ENCODE measurements around the gene WNK2.

Gene WNK2

DNA sequence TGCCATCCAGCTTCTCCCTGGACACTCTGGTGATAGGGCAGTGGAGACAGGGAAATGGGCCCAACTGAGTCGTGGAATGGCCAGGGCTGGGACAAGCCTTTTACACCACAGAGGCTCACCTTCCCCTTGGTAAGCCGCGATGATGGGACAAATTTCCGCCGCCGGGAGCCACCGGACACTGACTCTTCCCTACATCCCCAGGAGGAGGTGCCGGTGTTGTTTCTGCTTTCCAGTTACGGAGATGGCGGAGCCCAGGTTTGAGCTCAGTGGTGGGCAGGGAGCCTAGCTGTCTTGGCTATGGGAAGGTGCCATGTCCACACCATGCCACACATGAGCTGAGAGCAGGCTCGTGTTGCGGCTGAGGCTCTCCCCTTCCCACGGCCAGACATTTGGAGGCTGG lies 19.9 kb upstream of the WNK2 start:
- no peak for FAIRE-seq

DNA sequence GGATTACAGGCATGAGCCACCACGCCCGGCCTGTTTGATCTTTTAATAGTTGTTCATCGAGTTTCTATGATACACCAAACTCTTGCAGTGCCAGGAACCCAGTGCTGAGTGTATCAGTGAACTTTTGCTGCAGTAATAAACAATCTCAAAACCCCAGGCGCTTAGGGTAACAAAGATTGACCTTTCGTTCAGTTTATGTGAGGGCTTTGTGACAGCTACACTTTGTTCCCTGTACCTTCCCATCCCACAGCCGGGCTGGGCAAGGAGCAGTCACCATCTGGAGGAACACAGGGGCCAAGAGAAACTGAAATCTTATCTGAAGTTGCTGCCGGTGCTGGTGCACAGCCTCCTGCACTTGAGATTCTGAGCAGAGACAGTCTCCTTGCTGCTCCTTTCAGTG lies 17.2 kb upstream of the WNK2 start:
- no peak for FAIRE-seq

DNA sequence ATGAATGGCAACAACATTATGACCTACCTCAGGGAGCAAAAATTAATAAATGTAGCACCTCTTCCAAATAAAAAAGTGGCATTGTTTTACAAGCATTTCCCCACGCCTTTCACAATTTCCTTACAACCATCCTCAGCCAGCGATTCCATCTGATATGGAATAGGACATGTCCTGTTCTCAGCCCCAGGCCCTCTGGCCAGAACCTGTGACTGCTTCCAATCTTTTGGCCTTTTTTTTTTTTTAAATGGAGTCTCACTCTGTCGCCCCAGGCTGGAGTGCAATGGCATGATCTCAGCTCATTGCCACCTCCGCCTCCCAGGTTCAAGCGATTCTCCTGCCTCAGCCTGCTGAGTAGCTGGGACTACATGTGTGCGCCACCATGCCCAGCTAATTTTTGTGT lies 16.8 kb upstream of the WNK2 start:
- no peak for FAIRE-seq

DNA sequence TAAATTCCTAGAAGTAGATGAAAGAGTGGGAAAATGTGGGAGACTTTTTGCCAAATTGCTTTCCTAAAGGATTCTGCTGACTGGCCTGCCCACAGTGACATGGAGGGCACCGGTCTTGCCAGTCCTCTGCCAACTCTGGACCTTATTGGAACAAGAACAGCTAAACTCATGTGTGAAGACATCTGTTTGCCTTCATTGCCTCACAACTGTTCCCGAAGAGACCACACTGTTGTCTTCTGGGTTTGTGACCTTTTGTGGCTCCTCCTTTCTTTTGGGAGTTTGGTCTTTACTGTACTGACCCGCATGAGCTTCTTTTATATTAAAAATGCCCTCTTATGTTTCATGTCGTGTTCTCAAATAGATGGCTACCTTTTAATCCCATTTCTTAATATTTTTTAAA lies 16.1 kb upstream of the WNK2 start:
- no peak for FAIRE-seq

DNA sequence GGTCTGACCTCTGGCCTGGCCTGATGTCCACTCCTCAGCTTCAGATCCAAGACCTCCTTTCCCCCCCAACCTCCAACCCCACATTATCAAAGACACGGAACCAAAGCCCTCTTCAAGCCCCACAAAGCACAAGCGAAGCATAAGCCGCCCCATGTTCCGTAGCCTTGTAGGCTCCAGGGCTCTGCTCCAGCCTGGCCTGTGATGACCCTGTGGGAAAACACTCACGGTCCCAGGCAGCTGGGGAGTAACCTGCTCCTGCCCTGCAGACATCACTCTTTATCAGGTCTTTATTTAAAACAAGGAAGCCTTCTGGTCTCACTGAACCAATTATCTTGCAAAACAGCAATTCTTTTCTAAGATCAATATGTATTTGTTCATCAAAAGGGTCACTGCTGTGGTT lies 15.4 kb upstream of the WNK2 start:
- no peak for FAIRE-seq

DNA sequence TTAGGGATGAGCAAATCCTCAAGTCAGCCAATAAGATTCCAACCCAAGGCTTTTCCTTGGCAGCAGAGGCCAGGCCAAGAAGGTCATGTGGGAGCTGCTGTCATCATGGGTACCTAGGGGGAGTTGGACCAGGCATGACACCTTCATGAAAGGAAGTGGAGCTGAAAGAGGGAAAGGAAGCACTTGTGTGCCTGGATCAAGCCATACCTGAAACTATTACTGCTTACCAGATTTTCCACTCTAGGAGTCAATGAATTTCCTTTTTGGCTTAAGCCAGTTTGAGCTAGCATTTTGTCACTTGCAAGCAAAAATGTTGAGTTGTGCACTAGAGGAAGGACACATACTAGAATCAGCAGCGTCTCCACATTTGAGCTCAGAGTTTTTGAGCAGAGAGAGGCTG lies 14.5 kb upstream of the WNK2 start:
- FAIRE-seq = no peak

DNA sequence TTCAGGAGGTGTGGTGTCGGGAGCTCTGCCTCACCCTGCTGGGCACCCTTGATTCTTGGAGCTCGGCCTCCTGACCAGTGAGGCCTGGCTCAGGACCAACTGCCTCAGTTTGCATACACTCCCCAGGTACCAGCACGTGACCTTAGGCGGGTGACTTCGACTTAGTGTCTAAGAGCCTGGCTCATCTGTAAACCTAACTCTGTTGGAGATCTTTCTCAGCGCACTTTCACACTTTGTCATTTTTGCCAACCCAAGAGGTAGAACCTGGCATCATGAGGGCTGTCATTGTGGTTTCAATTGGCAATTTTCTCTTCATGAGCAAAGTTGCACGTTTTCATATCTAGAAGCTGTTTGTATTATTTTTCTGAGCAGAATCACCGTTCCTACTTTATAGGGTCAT lies 13.4 kb upstream of the WNK2 start:
- FAIRE-seq = no peak

DNA sequence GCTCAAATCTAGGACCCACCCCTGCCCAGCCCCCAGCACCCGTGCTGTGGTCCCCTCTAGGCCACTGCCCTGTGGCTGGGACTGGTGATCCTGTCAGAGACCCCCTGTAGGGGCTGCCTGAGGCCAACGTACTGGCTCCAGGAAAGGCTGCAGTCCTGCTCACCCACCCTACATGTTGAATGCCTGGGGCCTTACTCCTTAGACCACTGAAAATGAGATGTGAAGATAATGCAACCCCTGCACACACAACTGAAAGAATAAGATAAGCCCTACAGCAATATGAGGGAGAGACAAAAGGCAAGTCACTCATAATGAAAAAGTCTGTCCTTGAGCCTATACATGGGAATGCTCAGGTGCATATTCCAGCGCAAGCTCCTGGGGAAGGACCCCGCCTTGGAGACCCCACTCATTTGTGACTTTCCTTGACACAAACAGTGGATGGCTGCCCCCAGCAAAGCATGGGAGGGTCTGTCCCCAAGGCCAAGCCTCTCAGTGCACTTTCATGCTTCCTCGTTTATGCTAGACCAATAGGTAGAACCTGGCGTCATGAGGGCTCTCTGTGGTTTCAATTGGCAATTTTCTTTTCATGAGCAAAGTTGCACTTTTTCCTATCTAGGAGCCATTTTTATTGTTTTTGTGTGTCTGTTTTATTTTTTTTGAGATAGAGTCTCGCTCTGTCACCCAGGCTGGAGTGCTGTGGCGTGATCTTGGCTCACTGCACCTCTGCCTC lies 12.5 kb upstream of the WNK2 start:
- FAIRE-seq = no peak

DNA sequence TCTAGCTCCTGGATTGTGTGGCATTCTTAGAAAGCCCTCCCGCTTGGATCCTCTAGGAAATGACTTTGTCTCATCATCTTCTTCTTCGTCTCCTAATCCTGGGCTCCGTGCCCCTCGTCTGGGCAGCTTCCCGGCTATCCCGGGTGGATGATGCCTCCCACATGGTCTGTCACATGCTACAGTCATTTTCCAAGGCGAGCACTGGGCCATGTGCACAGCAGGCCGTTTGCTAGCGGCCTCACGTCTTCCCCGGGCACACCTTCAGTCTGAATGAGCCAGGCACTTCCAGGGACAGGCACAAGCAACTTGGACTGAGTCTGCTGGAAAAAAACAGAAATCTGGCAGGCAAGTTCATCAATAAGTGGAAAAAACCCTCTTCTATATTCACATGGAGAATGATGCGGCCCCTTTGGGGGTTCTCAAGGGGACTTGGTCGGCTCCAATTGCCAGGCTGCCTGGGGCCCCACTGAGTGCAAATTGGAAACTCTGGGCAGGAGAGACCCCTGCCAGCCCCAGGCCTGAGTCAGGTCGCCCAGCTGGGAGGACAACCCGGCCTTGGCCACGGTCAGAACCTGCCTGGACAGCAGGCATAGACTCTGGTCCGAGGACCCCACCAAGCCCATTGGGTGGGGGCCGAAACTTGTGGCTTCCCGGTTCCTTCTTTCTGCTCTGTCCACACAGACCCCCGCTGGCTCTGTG lies 11.1 kb upstream of the WNK2 start:
- FAIRE-seq = no peak

DNA sequence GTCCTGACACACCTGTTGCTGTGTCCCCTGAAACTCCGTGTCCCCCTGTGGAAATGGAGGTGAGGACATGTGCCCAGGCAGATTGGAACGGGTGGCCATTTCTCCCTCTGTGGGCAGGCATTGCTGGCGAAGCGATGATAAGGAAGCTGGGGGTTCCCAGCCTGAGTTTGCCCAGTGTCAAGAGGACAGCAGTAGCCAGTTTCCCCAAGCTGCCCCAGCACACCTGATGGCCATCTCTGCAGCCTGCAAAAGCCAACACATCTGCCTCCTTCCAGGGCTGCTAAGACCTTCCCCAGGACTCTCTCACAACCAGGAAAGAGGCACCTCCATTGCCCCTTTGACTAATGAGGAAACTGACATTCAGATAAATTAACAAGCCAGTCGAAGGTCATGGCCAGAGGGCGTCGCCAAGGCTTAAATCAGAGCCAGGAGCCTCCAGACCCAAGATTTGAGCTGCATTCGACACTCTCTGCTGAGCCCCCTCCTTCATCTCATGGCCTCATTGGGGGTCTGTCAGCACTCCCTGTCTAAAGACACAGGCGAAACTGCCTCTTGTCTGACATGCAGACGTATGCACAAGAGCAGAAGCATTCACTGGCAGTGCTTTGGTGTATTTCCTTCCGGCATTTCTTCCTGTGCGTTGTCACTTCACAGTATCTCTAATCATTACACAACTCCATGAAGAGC lies 10.4 kb upstream of the WNK2 start:
- no peak for FAIRE-seq

DNA sequence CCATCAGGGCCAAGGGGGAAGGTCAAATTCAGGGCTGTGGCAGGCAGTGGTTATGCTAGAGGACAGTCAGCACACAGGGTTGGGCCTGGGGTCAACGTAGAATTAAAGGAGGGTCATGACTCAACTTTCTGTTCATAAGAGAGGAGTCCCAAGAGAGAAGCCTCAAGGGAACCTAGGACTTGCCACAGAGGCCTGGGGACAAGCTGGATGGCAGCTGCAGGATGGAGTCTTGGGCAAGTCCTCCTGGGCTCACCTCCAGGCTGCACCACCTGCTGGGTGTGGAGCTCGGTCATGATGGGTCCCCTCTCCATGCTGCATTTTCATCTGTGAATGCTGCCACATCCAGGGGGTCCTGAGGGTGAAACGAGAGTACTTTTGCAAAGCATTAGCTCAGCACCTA lies 9.0 kb upstream of the WNK2 start:
- FAIRE-seq = no peak

DNA sequence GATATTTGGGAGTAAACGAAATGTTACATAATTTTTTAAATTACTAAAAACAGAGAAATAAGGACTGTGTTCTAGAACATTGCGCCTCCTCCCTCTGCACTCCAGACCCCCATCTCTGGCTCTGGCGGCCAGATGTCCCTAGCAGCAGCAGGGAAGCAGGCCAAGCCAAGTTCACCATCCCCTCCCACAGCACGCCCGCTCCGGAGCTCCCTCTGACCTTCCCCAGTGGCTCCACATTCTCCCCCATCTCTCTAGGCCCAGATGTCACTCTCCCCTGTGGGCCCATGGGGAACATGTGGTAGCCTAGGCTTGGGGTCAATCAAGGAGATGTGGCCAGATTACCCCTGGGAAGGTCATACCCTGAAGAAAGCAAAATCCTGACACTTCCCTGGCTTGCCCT lies 6.3 kb upstream of the WNK2 start:
- no peak for FAIRE-seq

DNA sequence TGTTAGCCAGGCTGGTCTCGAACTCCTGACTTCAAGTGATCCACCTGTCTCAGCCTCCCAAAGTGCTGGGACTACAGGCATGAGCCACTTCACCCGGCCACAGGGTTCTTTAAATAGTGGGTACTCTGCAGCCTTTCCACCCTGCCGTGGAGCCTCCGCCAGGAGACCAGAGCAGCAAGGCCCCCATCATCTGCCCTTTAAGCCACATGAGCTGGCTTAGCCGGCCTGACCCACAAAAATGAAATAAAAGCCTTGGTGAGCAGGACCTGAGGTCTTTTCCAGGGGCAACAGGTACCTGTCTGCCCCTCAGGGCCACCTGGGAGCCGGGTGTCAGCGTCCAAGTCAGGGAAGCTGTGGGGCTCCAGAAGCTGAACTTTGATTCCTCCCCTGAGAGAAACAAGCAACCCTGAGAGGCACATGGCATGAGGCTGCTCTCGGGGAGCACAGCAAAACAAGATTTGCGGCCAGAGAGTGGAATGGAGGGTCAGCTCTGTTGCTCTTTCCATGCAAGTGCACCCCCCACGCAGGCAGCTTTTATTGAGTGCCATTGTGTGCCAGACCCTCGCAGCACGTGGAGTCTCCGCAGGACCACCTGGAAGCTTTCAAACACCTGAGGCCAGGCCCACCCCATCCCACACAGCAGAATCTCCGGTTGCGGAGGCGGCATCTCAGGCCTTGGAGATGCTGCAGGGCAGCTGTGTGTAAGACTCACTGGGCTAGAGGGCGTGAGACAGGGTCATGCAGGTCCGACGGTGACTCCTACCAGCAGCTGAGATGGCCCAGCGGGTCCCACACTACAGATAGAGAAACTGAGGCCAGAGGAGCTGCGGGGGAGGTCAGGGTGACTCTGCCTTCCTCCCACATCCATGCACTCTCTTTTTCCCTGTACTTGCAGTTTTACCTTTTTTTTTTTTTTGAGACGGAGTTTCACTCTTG lies 4.8 kb upstream of the WNK2 start:
- FAIRE-seq = no peak

DNA sequence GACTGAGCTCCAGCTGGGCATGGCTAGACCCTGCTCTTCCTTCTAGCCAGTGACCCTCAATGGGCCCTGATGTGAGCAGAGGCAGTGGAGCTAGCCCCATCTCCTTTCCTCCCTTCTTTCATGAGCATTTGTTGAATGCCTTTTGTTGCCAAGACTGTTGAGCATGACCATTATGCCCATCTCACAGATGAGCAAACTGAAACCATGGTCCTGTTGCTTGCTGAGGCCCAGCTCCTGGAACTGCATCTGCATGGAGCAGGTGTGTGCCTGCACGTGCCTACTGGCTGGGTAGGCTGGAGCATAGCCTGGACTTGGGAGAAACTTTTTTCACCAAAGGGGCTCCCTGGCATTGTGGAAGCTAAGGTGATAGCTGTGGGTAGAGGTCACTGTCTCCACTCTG lies 3.0 kb upstream of the WNK2 start:
- FAIRE-seq = no peak

DNA sequence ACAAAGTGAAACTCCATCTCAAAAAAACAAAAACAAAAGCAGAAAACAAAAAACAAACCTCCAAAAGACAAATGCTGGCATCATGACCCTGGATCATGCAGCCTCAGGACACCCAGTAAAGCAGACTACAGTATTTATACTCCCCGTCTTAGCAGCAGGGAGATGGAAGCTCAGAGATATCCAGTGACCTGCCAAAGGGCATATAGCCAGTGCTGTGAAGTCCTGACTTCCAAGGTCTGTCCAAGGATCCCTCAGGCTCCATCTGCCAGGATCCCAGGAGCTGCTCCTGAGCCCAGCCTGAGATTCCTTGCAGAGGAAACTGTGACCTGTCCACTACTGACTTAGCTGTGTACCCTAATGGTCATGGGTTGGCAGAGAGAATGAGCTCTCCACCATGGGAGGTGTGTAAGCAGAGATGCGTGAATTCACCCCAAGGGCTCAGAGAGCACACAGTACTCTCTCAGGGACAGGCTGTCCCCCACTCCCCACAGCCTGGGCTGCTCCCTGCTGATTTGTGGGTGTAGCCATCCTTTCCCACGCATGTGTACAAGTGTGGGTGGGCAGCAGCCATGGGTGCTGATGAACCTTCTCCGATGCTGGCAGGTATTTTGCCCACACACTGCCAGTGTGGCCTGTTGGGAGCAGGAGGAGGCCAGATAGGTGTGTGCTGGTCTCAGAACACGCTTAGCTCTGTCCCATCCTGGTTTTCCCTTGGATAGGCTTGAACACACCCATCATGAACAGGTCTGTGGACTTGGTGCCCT lies 2.1 kb upstream of the WNK2 start:
- FAIRE-seq = no peak

DNA sequence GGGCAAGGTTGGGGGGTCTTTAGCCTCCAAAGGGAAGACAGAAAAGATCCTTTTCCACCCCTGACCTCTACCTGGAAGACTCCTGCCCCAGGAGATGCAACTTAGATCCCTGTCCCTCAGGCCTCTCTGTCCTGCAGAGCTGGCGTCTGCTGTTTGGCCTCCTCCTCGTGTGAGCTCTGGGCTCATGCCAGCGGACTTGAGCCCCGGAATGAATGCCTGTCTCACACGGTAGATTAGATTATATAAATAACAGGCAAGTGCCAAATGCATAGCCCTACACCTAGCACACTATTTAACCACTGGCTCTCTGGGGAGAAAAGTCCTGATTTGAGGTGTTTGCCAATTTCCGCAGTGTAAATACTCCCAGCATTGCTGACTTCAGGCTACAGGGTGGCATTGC lies 1.4 kb upstream of the WNK2 start:
- FAIRE-seq = no peak

DNA sequence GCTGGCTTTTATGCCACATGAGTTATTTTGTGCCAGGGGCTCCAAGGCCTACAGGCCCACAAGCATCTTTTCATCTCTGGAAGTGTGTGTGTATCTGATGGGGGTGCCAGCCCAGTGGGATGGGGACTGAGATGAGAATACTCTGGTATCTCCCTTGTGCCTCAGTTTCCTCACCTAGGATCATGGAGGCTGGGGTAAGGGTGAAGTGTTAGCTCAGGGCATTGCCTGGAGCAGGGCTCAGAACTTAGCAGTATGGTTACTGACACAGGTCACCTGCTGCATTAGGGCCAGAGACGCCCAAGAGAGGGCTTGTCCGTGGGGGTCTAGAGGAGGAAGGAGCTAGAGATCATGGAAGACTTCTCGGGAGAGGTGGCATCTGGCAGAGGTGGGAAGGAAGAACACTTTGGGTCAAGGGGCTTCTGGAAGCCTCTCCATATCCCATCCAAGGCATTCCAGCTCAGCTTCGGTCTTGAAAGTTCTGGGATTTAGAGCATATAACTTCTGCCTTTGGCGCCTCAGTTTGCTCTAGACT lies 742 bp upstream of the WNK2 start:
- FAIRE-seq = no peak

DNA sequence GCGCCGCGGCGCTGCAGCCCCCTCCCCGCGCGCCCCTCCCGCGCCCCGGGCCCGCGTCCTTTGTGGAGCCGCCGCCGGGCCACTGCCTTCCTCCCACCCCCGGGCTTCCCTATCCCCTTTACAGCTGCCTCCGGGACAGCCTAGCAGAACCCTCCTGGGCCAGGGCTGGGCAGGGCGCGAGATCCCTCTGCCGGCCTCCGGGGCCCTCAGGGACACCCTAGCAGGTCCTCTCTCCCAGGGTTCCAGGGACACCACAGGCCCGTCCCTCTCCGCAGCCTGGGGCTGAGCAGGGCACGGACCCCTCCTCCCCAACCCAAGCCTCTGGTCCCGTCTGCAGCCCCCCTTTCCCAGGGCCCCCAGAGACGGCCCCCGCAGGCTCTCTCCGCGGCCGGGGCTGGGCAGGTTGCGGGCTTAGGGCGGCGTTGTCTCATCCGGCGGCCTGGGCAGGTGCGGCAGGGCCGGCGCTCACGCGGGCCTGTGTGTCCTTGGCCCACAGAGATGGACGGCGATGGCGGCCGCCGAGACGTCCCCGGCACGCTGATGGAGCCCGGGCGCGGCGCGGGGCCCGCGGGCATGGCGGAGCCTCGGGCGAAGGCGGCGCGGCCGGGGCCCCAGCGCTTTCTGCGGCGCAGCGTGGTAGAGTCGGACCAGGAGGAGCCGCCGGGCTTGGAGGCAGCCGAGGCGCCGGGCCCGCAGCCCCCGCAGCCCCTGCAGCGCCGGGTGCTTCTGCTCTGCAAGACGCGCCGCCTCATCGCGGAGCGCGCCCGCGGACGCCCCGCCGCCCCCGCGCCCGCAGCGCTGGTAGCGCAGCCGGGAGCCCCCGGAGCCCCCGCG lies 710 bp downstream of the WNK2 start:
- FAIRE-seq = no peak

DNA sequence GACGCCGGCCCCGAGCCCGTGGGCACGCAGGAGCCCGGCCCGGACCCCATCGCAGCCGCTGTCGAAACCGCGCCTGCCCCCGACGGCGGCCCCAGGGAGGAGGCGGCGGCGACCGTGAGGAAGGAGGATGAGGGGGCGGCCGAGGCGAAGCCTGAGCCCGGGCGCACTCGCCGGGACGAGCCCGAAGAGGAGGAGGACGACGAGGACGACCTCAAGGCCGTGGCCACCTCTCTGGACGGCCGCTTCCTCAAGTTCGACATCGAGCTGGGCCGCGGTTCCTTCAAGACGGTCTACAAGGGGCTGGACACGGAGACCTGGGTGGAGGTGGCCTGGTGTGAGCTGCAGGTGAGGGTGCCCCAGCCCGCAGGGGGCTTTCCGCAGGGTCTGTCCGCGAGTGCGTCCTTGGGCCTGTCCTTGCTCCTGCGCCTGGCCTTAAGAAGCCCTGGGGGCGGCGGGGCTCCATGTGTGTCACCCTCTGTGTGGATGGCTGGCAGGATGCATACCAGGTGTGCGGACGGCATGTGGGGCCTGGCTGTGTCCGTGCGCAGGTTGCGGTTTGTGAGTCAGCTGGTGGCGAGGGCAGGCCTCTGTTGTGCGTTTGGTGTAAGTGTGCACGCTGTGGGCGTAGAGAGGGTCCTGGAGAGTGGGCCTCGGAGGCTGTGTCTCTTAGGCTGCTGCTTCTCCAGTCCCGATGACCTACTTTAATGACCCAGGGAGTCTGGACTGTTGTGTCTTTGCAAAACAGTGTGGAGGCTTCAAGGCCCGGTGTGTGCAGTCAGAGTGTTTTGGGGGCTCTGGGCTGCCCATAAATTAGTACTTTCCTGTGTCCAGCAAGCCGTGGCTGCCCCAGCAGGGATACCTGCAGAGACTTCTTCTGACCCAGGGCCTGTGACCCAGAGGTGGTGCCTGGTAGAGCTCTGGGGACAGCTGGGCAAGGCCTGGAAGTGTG lies 1.6 kb downstream of the WNK2 start:
- FAIRE-seq = no peak
